ENCODE measurements around the gene ARIH2.

GRCh38 chr3:49028298-49028672, 109.6 kb downstream of the ARIH2 start:
- no peak for TF ChIP-seq GATA1 (IDR thresholded peaks at IDR 0.05; ENCODE audit: low read depth, low read length)
- TF ChIP-seq POLR2A (IDR thresholded peaks at IDR 0.05; ENCODE audit: low read length), result no peak

Data from erythroblast (primary cell).